HG03521 (cell line): ENCODE data around the gene ADAMTS1.

Experiments used
- ATAC-seq: cut with Tn5 transposase; IDR thresholded peaks from one replicate; pipeline ENCODE4 v1.9.1; 2021; ENCODE audit warnings: mild to moderate bottlenecking, moderate library complexity; ENCODE audit not compliant: unreplicated experiment

ADAMTS1 gene

GRCh38 chr21:26846036-26846931 is 1.1 kb upstream of the ADAMTS1 start:
- ATAC-seq = no peak

- no peak for ATAC-seq
Measured at GRCh38 chr21:26845759-26846035, 488 bp upstream of the ADAMTS1 start.

DNA sequence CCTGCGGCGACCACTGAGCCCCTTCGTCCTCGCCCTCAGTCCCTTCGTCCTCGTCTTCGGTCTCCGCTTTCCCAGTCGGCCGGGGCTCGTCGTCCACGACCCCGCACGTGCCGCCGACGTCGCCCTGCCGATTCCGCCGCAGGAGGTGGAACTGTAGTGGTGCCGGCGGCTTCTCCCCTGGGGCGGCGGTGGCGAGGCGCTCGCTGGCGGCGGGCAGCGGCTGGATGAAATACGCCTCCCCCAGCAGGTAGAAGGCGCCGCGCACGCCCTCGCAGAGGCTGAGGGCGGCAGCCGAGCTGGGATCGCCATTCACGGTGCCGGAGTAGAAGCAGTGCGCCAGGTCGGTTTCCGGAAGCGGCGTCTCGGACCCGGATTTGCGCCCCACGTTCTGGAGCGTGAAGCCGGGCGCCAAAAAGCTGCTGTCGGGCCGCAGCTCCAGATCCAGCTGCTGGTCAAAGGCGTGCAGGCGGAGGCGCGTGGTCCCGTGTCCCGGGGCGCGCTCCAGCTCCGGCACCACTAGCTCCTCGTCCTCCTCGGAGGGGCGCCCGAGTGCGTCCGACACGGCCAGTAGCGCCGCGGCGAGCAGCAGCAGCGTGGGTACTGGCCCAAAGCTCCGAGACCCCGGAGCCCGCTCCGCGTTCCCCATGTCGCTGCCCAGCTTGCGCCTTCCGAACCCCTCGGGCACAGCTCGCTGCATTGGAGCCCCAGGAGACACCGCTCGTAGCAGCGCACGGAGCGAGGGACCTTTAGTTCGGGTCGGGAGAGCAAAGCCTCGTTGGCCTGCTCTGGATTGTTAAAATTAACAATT is 747 bp downstream of the ADAMTS1 start:
- no peak for ATAC-seq

DNA sequence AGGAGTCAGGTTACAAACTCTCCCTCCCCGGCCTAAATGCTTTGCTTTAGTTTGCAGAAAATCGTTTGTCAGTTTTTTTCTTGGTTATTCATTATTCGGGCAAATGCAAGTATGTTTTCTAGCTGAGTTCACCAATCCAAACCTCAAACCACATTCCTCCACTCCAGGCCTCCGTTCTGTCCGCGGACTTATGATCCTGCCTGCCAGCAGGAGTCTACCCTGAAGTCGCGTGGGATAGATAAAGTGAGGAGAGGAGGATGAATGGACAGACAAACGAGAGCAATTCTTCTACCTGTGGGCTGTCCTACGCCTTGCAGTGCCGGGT is 1.3 kb downstream of the ADAMTS1 start:
- ATAC-seq = no peak

DNA sequence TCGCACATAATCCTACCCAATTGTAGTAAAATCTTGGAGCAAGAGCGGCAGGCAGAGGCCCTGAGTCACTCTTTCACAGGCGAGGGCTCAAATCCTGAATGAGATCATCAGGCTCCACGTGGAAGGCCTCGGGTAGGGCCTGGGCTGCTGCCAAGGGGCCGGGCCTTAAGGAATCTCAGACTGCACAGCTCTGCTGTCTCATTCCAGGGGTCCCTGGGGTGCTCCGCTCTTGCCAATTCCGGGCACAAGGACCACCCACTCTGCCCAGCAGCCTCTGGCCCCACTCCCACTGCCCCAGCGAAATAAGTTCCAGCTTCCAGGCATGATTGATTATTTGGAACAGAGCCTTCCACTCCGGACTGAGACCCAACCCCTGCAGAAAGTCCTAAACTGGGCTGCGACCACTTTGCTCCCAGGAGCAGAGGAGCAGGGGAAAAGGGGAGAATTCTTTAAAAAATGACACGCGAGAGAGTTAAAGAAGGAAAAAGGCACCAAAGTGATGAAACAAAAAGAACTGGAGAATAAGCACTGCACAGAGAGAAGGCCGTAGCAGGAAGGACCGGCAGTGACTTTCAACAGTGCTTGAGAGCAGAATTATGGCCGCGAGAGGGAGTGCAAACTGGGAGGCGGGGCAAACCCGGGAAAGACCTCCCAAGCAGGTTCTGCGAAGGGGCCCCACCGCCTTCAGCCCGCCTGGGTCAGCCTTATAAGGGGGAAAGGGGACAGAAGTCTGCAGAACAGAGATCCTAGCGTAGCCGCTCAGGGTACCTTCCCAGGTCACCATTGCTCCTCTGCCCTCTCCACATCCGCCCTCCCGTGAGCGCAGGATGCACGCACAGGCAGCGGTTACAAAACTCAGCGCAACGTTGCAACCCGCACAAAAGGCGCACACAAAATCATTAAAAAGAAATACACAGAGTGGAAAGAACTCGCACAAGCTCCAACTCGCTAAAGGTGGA is 2.0 kb downstream of the ADAMTS1 start:
- no peak for ATAC-seq

DNA sequence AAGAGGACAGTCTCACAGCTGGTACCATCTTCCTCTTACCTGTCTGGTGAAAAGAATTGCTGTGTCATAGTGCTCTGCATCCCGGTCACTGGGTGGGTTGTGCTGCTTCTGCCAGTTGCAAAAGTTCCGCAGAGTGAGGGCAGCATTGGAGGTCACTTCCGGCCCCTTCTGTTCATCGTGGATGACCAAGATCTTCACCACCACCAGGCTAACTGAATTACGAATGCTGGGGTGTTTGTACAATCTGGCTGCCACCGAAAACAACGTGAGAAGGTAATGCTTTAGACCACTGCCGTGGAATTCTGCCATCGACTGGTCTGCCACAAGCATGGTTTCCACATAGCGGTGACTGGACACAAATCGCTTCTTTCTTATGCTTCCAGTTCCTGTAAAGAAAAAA is 2.9 kb downstream of the ADAMTS1 start:
- ATAC-seq = no peak

GRCh38 chr21:26840912-26841311 is 4.3 kb downstream of the ADAMTS1 start:
- ATAC-seq = no peak

GRCh38 chr21:26840201-26840600 is 5.0 kb downstream of the ADAMTS1 start:
- no peak for ATAC-seq

DNA sequence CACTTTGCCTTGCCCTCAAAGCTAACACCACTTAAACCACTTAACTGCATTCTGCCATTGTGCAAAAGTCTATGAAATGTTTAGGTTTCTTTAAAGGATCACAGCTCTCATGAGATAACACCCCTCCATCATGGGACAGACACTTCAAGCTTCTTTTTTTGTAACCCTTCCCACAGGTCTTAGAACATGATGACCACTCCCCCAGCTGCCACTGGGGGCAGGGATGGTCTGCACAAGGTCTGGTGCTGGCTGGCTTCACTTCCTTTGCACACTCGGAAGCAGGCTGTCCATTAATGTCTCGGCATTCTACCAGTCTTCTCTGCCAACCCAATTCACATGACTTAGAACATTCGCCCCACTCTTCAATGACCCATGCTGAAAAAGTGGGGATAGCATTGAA is 7.7 kb downstream of the ADAMTS1 start:
- no peak for ATAC-seq

DNA sequence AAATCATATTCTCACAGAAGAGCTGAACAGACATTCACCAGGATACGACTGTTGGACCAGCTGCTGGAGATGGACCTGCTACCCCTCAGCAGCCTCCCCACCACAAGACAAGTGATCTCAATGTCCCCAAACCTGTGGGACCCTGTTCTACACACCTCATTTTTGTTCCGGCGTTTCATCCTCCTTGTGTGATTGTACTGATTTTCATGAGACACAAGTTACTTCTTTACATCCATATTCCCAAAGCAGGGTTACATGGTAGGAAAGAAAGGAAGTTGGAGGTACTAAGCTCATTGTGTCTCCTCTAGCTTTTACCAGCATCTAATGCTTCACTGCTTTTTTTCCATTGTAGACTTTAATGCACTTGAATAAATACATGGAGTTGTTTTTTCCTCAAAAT is 8.7 kb downstream of the ADAMTS1 start:
- no peak for ATAC-seq

GRCh38 chr21:26835714-26836265 is 9.4 kb downstream of the ADAMTS1 start:
- ATAC-seq = no peak

DNA sequence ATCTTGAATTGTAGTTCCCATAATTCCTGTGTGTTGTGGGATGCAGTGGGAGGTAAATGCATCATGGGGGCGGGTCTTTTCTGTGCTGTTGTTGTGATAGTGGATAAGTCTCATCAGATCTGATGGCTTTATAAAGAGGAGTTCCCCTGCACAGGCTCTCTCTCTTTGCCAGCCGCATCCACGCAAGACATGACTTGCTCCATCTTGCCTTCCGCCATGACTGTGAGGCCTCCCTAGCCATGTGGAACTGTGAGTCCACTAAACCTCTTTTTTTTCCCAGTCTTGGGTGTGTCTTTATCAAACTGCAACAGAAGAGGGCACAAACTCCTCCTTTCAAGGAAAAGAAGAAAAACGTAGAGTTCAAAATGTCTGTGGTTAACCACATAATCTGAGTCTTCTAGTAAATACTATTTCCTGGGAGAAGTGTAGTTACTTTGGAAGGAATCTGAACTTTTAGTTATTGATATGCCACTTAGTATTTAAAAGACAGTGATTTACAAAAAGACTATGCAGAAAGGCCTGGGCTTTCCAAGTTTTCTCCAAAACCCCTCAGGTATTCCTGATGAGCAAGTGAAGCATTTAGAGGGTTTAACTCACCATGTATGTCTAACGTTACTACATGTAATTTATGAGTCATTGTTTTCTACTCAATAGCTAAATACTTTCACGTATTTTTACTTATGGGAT is 10.0 kb downstream of the ADAMTS1 start:
- ATAC-seq = no peak

DNA sequence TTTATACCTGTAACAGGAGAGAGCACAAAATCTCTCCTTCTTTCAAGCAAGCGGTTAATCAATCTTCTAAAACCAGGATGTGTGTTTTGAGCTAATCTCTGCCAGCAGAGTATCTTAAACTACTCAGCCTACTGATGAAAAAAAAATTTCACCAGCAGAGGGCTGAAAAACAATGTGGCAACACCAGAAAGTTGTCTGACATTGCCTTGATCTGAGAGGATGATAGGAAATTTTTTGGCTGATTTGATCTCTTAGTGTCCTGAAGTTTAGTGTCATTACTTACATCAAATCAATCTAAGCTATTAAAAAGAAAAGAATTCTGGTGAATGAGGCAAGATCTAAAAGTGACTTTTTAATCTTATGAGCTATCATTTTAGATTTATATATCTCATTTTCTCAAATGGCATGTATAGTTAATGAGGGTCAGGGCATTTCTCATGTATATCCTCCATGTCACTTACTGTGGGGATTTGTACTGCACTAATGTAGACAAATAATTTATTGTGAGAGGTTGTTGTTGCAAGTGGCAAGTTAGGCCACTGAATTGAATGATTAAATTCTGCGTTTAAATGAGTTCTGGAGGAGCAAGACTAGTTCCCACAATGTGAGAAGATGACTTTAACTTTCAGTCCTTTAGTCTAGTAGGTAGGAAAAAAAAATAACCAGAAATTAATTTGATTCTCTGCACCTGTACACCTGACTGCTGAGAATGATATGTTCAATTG is 10.9 kb downstream of the ADAMTS1 start:
- ATAC-seq = no peak

DNA sequence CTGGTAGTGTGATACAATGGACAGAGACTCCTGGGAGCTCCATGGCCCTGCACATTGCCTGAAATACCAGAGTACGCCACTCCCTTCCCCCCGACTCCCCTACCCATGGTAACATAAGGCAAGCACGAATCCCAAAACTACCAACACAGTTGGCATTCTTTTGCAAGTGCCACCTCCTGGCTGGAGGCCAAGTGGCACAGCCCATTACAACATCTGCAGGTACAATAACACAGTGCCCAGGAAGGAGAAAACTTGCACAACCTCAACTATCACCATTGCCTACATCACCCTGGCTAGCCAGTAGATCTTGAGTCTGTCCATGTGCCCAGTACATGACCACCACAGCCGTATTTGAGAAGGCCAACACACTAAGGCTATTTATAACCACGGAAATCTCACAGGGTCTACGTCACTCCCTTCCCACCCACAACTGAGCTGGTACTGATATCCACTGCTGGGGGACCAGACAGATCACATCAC is 11.7 kb downstream of the ADAMTS1 start:
- ATAC-seq = no peak

DNA sequence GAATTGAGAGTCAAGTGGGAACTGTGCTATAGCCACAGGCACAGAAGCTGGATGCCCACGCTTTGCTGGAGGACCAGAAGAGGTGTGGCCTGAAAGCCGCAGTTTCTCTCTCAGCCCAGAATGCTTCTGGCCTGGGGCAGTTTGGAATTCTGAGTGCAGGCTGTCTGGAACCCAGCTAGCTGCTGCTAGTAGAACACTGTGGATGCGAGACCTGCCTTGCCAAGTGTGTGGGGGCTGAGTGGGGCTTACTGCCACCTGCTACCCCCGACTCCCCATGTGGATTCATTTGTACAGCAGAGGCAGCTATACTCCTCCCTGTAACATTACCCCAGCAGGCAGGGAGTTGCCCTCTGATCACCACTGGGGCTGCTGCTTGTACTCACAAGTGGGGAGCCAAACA is 12.2 kb downstream of the ADAMTS1 start:
- no peak for ATAC-seq

GRCh38 chr21:26832546-26832945 is 12.7 kb downstream of the ADAMTS1 start:
- ATAC-seq = no peak

DNA sequence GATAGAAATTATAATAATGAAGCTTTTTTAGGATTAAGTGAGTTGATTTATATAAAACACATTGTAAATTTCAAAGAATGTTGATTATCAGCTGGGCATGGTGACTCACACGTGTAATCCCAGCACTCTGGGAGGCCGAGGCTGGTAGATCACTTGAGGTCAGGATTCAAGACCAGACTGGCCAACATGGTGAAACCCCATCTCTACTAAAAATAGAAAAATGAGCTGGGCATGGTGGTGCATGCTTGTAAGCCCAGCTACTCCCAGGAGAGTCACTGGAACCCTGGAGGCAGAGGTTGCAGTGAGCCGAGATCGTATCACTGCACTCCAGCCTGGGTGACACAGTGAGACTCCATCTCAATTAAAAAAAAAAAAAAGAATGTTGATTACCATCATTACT is 18.4 kb downstream of the ADAMTS1 start:
- no peak for ATAC-seq

- no peak for ATAC-seq
Measured at GRCh38 chr21:26820509-26820908, 24.7 kb downstream of the ADAMTS1 start.

GRCh38 chr21:26819740-26820324 is 25.4 kb downstream of the ADAMTS1 start:
- no peak for ATAC-seq
